Liver (tissue), 9 donors: ENCODE measurements around the gene CHST12. TPM values are rescaled to one million over a fixed set of nuclear protein-coding genes. Genes with fewer than 3 reads are reported as not detected.

Experiments used
- DNase-seq: peaks from one replicate; pipeline ENCODE4 v3.0.0-alpha.2; 2017; ENCODE audit warnings: low spot score
- H3K27ac ChIP-seq, 2 donors: one replicate each; pipeline ENCODE4 v1.7.0; 2013; ENCODE audit warnings: inconsistent platforms in 2 of 2, low read length in 2 of 2, control low read depth in 1 of 2, low read depth in 1 of 2, mild to moderate bottlenecking in 1 of 2
- H3K27me3 ChIP-seq, 4 donors: one replicate each; pipeline versions ENCODE4 v1.6.1 to v1.7.0; 2013; ENCODE audit warnings: low read length in 3 of 4, inconsistent platforms in 1 of 4, mild to moderate bottlenecking in 1 of 4, moderate library complexity in 1 of 4; ENCODE audit not compliant: control insufficient read depth in 4 of 4, insufficient read depth in 4 of 4
- H3K36me3 ChIP-seq, 4 donors: one replicate each; pipeline versions ENCODE4 v1.6.1 to v1.7.0; 2013; ENCODE audit warnings: low read length in 3 of 4, mild to moderate bottlenecking in 3 of 4, low read depth in 1 of 4, moderate library complexity in 1 of 4; ENCODE audit not compliant: control insufficient read depth in 4 of 4, insufficient read depth in 3 of 4
- H3K4me1 ChIP-seq, 4 donors: one replicate each; pipeline versions ENCODE4 v1.6.1 to v1.7.0; 2013; ENCODE audit warnings: low read length in 3 of 4, mild to moderate bottlenecking in 3 of 4, moderate library complexity in 1 of 4; ENCODE audit not compliant: control insufficient read depth in 4 of 4, insufficient read depth in 4 of 4
- H3K4me3 ChIP-seq, 3 donors: one replicate each; pipeline versions ENCODE4 v1.6.1 to v1.7.0; 2013; ENCODE audit warnings: low read length in 3 of 3, control low read depth in 1 of 3, low read depth in 1 of 3, mild to moderate bottlenecking in 1 of 3
- H3K9ac ChIP-seq, 2 donors: one replicate each; pipeline ENCODE4 v1.7.0; 2013; ENCODE audit warnings: low read length in 2 of 2, mild to moderate bottlenecking in 2 of 2, moderate library complexity in 2 of 2, control low read depth in 1 of 2, low read depth in 1 of 2
- H3K9me3 ChIP-seq, 4 donors: one replicate each; pipeline versions ENCODE4 v1.6.1 to v1.7.0; 2013; ENCODE audit warnings: low read length in 3 of 4; ENCODE audit not compliant: control insufficient read depth in 4 of 4
- EGR1 ChIP-seq, 2 donors: IDR thresholded peaks; 2 replicates each; pipeline ENCODE4 v1.6.1; 2016 to 2018; ENCODE audit warnings: antibody characterized with exemption in 2 of 2, low read depth in 2 of 2
- FOXA1 ChIP-seq: IDR thresholded peaks from 2 replicates; pipeline ENCODE4 v1.6.1; 2016; ENCODE audit warnings: antibody characterized with exemption
- FOXA2 ChIP-seq: IDR thresholded peaks from 2 replicates; pipeline ENCODE4 v1.6.1; 2016; ENCODE audit warnings: antibody characterized with exemption
- GABPA ChIP-seq, 2 donors: IDR thresholded peaks in 1 of 2; conservative IDR thresholded peaks in 1 of 2; 2 replicates each; pipeline ENCODE4 v1.6.1; 2016; ENCODE audit warnings: antibody characterized with exemption in 2 of 2, mild to moderate bottlenecking in 1 of 2, moderate library complexity in 1 of 2
- HNF4A ChIP-seq, 2 donors: conservative IDR thresholded peaks; 2 replicates each; pipeline ENCODE4 v1.6.1; 2016; ENCODE audit warnings: antibody characterized with exemption in 2 of 2, mild to moderate bottlenecking in 2 of 2
- HNF4G ChIP-seq: IDR thresholded peaks from 2 replicates; pipeline ENCODE4 v1.6.1; 2016; ENCODE audit warnings: antibody characterized with exemption
- JUND ChIP-seq, 2 donors: IDR thresholded peaks; 2 replicates each; pipeline ENCODE4 v1.6.1; 2016; ENCODE audit warnings: antibody characterized with exemption in 2 of 2
- NR2F2 ChIP-seq: IDR thresholded peaks from 2 replicates; pipeline ENCODE4 v1.6.1; 2016; ENCODE audit warnings: antibody characterized with exemption
- RAD21 ChIP-seq, 2 donors: IDR thresholded peaks; 2 replicates each; pipeline ENCODE4 v1.6.1; 2016; ENCODE audit warnings: antibody characterized with exemption in 2 of 2, mild to moderate bottlenecking in 2 of 2
- SP1 ChIP-seq: IDR thresholded peaks from 2 replicates; pipeline ENCODE4 v1.6.1; 2018; ENCODE audit warnings: antibody characterized with exemption, mild to moderate bottlenecking
- TAF1 ChIP-seq: conservative IDR thresholded peaks from 2 replicates; pipeline ENCODE4 v1.6.1; 2016; ENCODE audit warnings: antibody characterized with exemption, mild to moderate bottlenecking
- YY1 ChIP-seq: IDR thresholded peaks from 2 replicates; pipeline ENCODE4 v1.6.1; 2016; ENCODE audit warnings: antibody characterized with exemption, mild to moderate bottlenecking
- WGBS: extraction: QIAGEN DNeasy Blood & Tissue Kit; methylation state at CpG from one replicate; pipeline ENCODE4 v1.1.7; 2013; 5-methylcytosine and 5-hydroxymethylcytosine counted together
- polyA plus RNA-seq, 2 donors: library from polyadenylated mRNA; stranded (reverse) in 1 of 2; unstranded in 1 of 2; fragments of 200-250 nt in 1 of 2; fragments of >200 nt in 1 of 2; fragmentation: Nextera tagmentation in 1 of 2; extraction: Ambion mirVana in 1 of 2; gene quantifications; one replicate each; pipeline versions ENCODE4 v1.2.1 to v1.2.3, GENCODE V29; 2013 to 2015
- total RNA-seq, 2 donors: library from RNA; depleted of rRNA; stranded (reverse); fragments of >200 nt; gene quantifications; one replicate each; pipeline ENCODE4 v1.2.3, GENCODE V29; 2014
- TF ChIP-seq, protein P1 (sequence below): IDR thresholded peaks from 2 replicates; pipeline ENCODE4 v1.6.1; 2016; ENCODE audit warnings: antibody characterized with exemption
- TF ChIP-seq, protein P2 (sequence below): IDR thresholded peaks from 2 replicates; pipeline ENCODE4 v1.6.1; 2016; ENCODE audit warnings: antibody characterized with exemption
- TF ChIP-seq, protein P3 (sequence below): IDR thresholded peaks from 2 replicates; pipeline ENCODE4 v1.6.1; 2016; ENCODE audit warnings: antibody characterized with exemption
- TF ChIP-seq, protein P4 (sequence below): fragments of 150-350 bp; IDR thresholded peaks from 2 replicates; pipeline ENCODE4 v1.5.1; 2017; ENCODE audit warnings: improper control_type of control experiment, low read depth, low read length; ENCODE audit not compliant: missing input control
- donor health status: healthy.
- donor health status: healthy.
- donor health status: healthy.
- donor health status: healthy.
- donor health status: healthy.

Gene CHST12
- total and polyA plus RNA-seq, 4 donors: 3.2 to 11.9 (median 5.2) TPM

DNA sequence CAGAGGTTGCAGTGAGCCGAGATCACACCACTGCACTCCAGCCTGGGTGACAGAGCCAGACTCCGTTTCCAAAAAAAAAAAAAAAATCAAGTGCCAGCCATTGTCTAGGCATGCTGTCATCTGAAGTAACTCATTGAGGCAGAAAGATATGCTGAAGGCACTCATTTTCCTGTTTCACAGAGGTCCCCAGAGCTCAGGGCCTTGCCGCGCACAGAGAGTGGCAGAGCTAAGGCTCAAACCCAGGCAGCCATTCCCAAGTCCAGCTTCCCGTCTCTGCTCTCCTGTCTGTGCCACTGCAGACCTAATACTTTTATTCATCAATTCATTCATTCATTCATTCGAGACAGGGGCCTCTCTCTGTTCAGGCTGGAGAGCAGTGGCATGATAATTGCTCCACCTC is 69.3 kb downstream of the CHST12 start:
- H3K36me3 ChIP-seq: no peaks in the 10 kb centered on the region
- H3K4me1 ChIP-seq: peaks cover 0 to 6% (median 3%) of the 10 kb centered on the region in 4 donors
- no peaks in the 10 kb centered on the region for H3K27me3 ChIP-seq
- no peak overlapping the region for H3K4me3 ChIP-seq
- no peak for DNase-seq
- no peak overlapping the region for H3K27ac ChIP-seq
- 87% methylated on average over 6 of the region's 6 CpGs for WGBS
- no peaks in the 10 kb centered on the region for H3K9me3 ChIP-seq
- no peak overlapping the region for H3K9ac ChIP-seq
- TF ChIP-seq GABPA (IDR thresholded peaks at IDR 0.05 in 1 of 2, conservative IDR thresholded peaks at IDR 0.05 in 1 of 2): no peak
- no peak for TF ChIP-seq NR2F2
- no peak for TF ChIP-seq JUND (IDR thresholded peaks at IDR 0.05)
- no peak for TF ChIP-seq RAD21 (IDR thresholded peaks at IDR 0.05)
- no peak for TF ChIP-seq FOXA1
- TF ChIP-seq, protein P1, sequence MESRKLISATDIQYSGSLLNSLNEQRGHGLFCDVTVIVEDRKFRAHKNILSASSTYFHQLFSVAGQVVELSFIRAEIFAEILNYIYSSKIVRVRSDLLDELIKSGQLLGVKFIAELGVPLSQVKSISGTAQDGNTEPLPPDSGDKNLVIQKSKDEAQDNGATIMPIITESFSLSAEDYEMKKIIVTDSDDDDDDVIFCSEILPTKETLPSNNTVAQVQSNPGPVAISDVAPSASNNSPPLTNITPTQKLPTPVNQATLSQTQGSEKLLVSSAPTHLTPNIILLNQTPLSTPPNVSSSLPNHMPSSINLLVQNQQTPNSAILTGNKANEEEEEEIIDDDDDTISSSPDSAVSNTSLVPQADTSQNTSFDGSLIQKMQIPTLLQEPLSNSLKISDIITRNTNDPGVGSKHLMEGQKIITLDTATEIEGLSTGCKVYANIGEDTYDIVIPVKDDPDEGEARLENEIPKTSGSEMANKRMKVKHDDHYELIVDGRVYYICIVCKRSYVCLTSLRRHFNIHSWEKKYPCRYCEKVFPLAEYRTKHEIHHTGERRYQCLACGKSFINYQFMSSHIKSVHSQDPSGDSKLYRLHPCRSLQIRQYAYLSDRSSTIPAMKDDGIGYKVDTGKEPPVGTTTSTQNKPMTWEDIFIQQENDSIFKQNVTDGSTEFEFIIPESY: no peak
- TF ChIP-seq, protein P2, sequence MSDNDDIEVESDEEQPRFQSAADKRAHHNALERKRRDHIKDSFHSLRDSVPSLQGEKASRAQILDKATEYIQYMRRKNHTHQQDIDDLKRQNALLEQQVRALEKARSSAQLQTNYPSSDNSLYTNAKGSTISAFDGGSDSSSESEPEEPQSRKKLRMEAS: no peak
- TF ChIP-seq, protein P3, sequence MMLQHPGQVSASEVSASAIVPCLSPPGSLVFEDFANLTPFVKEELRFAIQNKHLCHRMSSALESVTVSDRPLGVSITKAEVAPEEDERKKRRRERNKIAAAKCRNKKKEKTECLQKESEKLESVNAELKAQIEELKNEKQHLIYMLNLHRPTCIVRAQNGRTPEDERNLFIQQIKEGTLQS: no peak
- TF ChIP-seq TAF1: no peak
- TF ChIP-seq, protein P4, sequence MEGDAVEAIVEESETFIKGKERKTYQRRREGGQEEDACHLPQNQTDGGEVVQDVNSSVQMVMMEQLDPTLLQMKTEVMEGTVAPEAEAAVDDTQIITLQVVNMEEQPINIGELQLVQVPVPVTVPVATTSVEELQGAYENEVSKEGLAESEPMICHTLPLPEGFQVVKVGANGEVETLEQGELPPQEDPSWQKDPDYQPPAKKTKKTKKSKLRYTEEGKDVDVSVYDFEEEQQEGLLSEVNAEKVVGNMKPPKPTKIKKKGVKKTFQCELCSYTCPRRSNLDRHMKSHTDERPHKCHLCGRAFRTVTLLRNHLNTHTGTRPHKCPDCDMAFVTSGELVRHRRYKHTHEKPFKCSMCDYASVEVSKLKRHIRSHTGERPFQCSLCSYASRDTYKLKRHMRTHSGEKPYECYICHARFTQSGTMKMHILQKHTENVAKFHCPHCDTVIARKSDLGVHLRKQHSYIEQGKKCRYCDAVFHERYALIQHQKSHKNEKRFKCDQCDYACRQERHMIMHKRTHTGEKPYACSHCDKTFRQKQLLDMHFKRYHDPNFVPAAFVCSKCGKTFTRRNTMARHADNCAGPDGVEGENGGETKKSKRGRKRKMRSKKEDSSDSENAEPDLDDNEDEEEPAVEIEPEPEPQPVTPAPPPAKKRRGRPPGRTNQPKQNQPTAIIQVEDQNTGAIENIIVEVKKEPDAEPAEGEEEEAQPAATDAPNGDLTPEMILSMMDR: no peak
- no peak for TF ChIP-seq SP1
- TF ChIP-seq YY1: no peak
- no peak for TF ChIP-seq HNF4G
- TF ChIP-seq HNF4A (conservative IDR thresholded peaks at IDR 0.05): no peak
- TF ChIP-seq FOXA2: no peak
- no peak for TF ChIP-seq EGR1 (IDR thresholded peaks at IDR 0.05; ENCODE audit: low read depth in 2 of 2)

DNA sequence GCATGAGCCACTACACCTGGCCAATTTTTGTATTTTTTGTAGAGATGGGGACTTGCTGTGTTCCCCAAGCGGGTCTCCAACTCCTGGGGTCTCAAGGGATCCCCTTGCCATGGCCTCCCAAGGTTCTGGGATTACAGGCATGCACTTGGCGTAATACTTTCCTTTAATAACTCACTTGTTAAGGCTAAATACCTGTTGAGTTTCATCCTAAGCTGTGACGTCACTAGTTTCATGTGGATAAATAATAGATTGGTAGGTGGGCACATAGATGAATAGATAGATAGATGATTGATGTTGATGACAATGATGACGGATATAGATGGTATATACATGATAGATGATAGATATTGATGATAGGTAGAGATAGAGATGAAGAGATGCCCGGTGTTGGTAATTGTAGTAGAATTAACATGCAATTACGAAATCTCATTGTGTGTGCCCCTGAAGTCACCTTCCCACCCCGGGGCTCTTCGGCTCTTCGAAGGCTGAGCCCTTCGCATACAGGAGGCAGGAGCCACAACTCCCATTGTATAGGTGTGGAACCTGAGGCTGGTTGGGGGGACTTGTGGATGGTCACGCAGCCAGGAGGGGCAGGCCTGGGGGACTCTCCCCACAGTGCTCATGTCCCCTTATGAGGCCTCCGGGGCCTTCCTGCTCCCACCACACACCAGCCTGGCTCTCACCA is 70.2 kb downstream of the CHST12 start:
- H3K27ac ChIP-seq: no peak overlapping the region
- WGBS: 91% methylated on average over 12 of the region's 12 CpGs
- H3K27me3 ChIP-seq: no peaks in the 10 kb centered on the region
- H3K9ac ChIP-seq: no peak overlapping the region
- H3K9me3 ChIP-seq: no peaks in the 10 kb centered on the region
- TF ChIP-seq YY1 (no peak), FOXA1 (no peak), TAF1 (no peak), FOXA2 (no peak)
- TF ChIP-seq, protein P1: no peak
- no peak overlapping the region for H3K4me3 ChIP-seq
- no peaks in the 10 kb centered on the region for H3K36me3 ChIP-seq
- peaks cover 0 to 13% (median 9%) of the 10 kb centered on the region in 4 donors for H3K4me1 ChIP-seq
- DNase-seq: no peak
